ENCODE results near the gene NLK. TPM values are rescaled to one million over a fixed set of nuclear protein-coding genes. Genes with fewer than 3 reads are reported as not detected.

NLK gene
- total and polyA plus RNA-seq, 4 donors = 7.1 to 27.0 (median 12.1) TPM

GRCh38 chr17:28101919-28102318 is 59.4 kb downstream of the NLK start:
- H3K9ac ChIP-seq (ENCODE audit: insufficient read depth in 1 of 2, low read length in 2 of 2) = no peak overlapping the region
- DNase-seq = no peak
- no peak overlapping the region for H3K4me3 ChIP-seq
- no peak for TF ChIP-seq CTCF (IDR thresholded peaks at IDR 0.05; ENCODE audit: control extremely low read depth, extremely low read depth)
- H3K9me3 ChIP-seq (ENCODE audit: control insufficient read depth in 4 of 4, insufficient read depth in 3 of 4, low read length in 3 of 4) = no peaks in the 10 kb centered on the region
- H3K27me3 ChIP-seq (ENCODE audit: control insufficient read depth in 3 of 3, insufficient read depth in 3 of 3, low read length in 2 of 3) = no peaks in the 10 kb centered on the region
- no peaks in the 10 kb centered on the region for H3K36me3 ChIP-seq (ENCODE audit: control insufficient read depth in 4 of 4, insufficient read depth in 4 of 4, low read length in 4 of 4)
- H3K27ac ChIP-seq (ENCODE audit: low read depth in 1 of 2, low read length in 1 of 2) = no peak overlapping the region
- no peak for ATAC-seq (ENCODE audit: insufficient read depth, low FRiP score)
- peaks cover 0 to 4% (median 0%) of the 10 kb centered on the region in 5 donors for H3K4me1 ChIP-seq (ENCODE audit: control insufficient read depth in 5 of 5, insufficient read depth in 5 of 5, low read length in 5 of 5)

GRCh38 chr17:28105501-28105900 is 63.0 kb downstream of the NLK start:
- Histone ChIP-seq H3K4me3 (no peak overlapping the region), H3K9ac (ENCODE audit: insufficient read depth in 1 of 2, low read length in 2 of 2) (no peak overlapping the region), H3K27ac (ENCODE audit: low read depth in 1 of 2, low read length in 1 of 2) (no peak overlapping the region), H3K4me1 (ENCODE audit: control insufficient read depth in 5 of 5, insufficient read depth in 5 of 5, low read length in 5 of 5) (no peaks in the 10 kb centered on the region), H3K9me3 (ENCODE audit: control insufficient read depth in 4 of 4, insufficient read depth in 3 of 4, low read length in 3 of 4) (no peaks in the 10 kb centered on the region), H3K27me3 (ENCODE audit: control insufficient read depth in 3 of 3, insufficient read depth in 3 of 3, low read length in 2 of 3) (no peaks in the 10 kb centered on the region), H3K36me3 (ENCODE audit: control insufficient read depth in 4 of 4, insufficient read depth in 4 of 4, low read length in 4 of 4) (no peaks in the 10 kb centered on the region)
- WGBS, 2 donors = 85 to 96% methylated on average over 1 of the region's 1 CpG
- ATAC-seq (ENCODE audit: insufficient read depth, low FRiP score) = no peak
- DNase-seq = no peak
- no peak for TF ChIP-seq CTCF (IDR thresholded peaks at IDR 0.05; ENCODE audit: control extremely low read depth, extremely low read depth)

GRCh38 chr17:28110184-28110583 is 67.7 kb downstream of the NLK start:
- Histone ChIP-seq H3K27me3 (ENCODE audit: control insufficient read depth in 3 of 3, insufficient read depth in 3 of 3, low read length in 2 of 3) (no peaks in the 10 kb centered on the region), H3K36me3 (ENCODE audit: control insufficient read depth in 4 of 4, insufficient read depth in 4 of 4, low read length in 4 of 4) (no peaks in the 10 kb centered on the region), H3K9ac (ENCODE audit: insufficient read depth in 1 of 2, low read length in 2 of 2) (no peak overlapping the region), H3K4me1 (ENCODE audit: control insufficient read depth in 5 of 5, insufficient read depth in 5 of 5, low read length in 5 of 5) (peaks cover 3 to 19% (median 9%) of the 10 kb centered on the region in 5 donors), H3K4me3 (no peak overlapping the region), H3K9me3 (ENCODE audit: control insufficient read depth in 4 of 4, insufficient read depth in 3 of 4, low read length in 3 of 4) (no peaks in the 10 kb centered on the region), H3K27ac (ENCODE audit: low read depth in 1 of 2, low read length in 1 of 2) (no peak overlapping the region)
- WGBS, 2 donors = 97 to 98% methylated on average over 1 of the region's 1 CpG
- DNase-seq = no peak
- TF ChIP-seq CTCF (IDR thresholded peaks at IDR 0.05; ENCODE audit: control extremely low read depth, extremely low read depth) = no peak
- no peak for ATAC-seq (ENCODE audit: insufficient read depth, low FRiP score)

GRCh38 chr17:28112181-28112580 is 69.7 kb downstream of the NLK start:
- Histone ChIP-seq H3K4me1 (ENCODE audit: control insufficient read depth in 5 of 5, insufficient read depth in 5 of 5, low read length in 5 of 5) (peaks cover 3 to 21% (median 9%) of the 10 kb centered on the region in 5 donors), H3K9ac (ENCODE audit: insufficient read depth in 1 of 2, low read length in 2 of 2) (peak overlapping the region in 1 of 2 donors; percentile 68), H3K27me3 (ENCODE audit: control insufficient read depth in 3 of 3, insufficient read depth in 3 of 3, low read length in 2 of 3) (no peaks in the 10 kb centered on the region), H3K27ac (ENCODE audit: low read depth in 1 of 2, low read length in 1 of 2) (peak overlapping the region in 1 of 2 donors; percentile 1), H3K9me3 (ENCODE audit: control insufficient read depth in 4 of 4, insufficient read depth in 3 of 4, low read length in 3 of 4) (no peaks in the 10 kb centered on the region), H3K4me3 (no peak overlapping the region), H3K36me3 (ENCODE audit: control insufficient read depth in 4 of 4, insufficient read depth in 4 of 4, low read length in 4 of 4) (no peaks in the 10 kb centered on the region)
- TF ChIP-seq CTCF (IDR thresholded peaks at IDR 0.05; ENCODE audit: control extremely low read depth, extremely low read depth) = no peak
- 27 to 50% methylated on average over 1 of the region's 1 CpG for WGBS, 2 donors
- DNase-seq = peak in 1 of 3 donors; percentile 61
- ATAC-seq (ENCODE audit: insufficient read depth, low FRiP score) = no peak

Data from lung (tissue), 12 donors.